Colonic mucosa (tissue), 4 donors: Measurements from ENCODE around the gene FDPS. TPM values are rescaled to one million over a fixed set of nuclear protein-coding genes. Genes with fewer than 3 reads are reported as not detected.

Experiments
- DNase-seq: peaks from one replicate; pipeline ENCODE4 v3.0.0-alpha.2; 2020
- H3K27ac ChIP-seq: fragments of 200-600 bp; one replicate; pipeline ENCODE4 v1.8.0; 2021
- H3K27me3 ChIP-seq: fragments of 200-600 bp; one replicate; pipeline ENCODE4 v1.8.0; 2021
- H3K36me3 ChIP-seq: fragments of 200-600 bp; one replicate; pipeline ENCODE4 v1.8.0; 2021
- H3K4me1 ChIP-seq: fragments of 200-600 bp; one replicate; pipeline ENCODE4 v1.8.0; 2021; ENCODE audit warnings: mild to moderate bottlenecking
- H3K4me3 ChIP-seq: fragments of 200-600 bp; one replicate; pipeline ENCODE4 v1.8.0; 2021
- H3K9ac ChIP-seq, 2 donors: one replicate each; pipeline ENCODE4 v1.7.0; 2013; ENCODE audit warnings: control low read depth in 2 of 2, low read depth in 2 of 2, low read length in 2 of 2
- H3K9me3 ChIP-seq: fragments of 200-600 bp; one replicate; pipeline ENCODE4 v1.8.0; 2021
- intact Hi-C: fragments of 100-400 bp; cut with DNase I; formaldehyde crosslinking; loops from one replicate; pipeline ENCODE4 v1.14.1; 2022
- total RNA-seq, 2 donors: library from RNA; stranded (reverse); fragmentation: NEBNext Ultra II Directional in 1 of 2; extraction: Animal tissue kit (Norgen Biotek cat#: 25700) in 1 of 2; gene quantifications; one replicate each; pipeline ENCODE4 v1.2.1, GENCODE V29; 2021
- TF ChIP-seq, protein P1 (sequence below): fragments of 200-600 bp; IDR thresholded peaks from one replicate; pipeline ENCODE4 v1.8.0; 2022; ENCODE audit warnings: antibody characterized with exemption, mild to moderate bottlenecking
- donor health status: healthy.
- donor health status: DM: no; HTN: no; CAD: no.
- donor health status: DM: no; HTN: no; CAD: no.

FDPS gene
- total RNA-seq, 2 donors from 2014 or later, result 300 to 501 TPM

DNA sequence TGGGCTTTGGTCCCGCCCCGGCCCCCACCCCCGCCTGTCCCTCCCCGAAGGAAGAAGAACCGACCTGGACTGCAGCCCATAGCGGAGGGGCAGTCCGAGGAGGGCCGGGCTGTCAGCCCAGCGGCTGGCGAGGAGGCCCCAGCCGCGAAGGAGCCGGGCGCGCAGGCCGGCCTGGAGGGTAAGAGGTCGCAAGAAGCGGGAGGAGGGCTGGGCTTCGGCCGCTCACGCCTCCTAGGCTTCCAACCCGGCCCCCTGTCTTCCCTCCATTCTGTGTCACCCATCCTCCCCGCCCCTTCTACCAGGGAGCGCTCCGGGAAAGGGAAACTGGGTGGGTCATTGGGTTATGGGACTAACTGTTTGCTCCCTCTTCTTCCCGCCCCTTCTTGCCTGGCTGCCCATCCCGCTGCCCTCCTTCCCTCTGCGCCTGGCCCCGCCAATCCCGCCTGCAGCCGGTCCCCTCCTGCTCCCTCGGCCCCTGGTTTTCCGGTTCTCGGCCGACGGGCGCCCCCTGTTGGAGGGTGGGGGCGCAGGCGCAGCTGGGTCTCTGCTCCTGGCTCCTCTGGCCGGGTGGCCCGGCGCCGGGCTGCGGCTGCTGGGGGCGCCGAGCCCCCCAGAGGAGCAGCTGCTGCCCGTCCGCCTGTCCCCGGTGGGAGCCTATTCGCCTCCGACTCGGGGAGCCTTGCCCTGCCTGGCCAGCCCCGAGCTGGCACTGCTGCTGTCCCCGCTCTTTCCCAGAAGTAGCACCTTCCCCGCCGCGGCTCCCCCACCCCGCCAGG lies 14.5 kb downstream of the FDPS start:
- no peaks in the 10 kb centered on the region for H3K27me3 ChIP-seq
- peaks cover 20% of the 10 kb centered on the region for H3K4me1 ChIP-seq
- H3K36me3 ChIP-seq, result no peaks in the 10 kb centered on the region
- peak overlapping the region; percentile 83 for H3K4me3 ChIP-seq
- TF ChIP-seq, protein P1, sequence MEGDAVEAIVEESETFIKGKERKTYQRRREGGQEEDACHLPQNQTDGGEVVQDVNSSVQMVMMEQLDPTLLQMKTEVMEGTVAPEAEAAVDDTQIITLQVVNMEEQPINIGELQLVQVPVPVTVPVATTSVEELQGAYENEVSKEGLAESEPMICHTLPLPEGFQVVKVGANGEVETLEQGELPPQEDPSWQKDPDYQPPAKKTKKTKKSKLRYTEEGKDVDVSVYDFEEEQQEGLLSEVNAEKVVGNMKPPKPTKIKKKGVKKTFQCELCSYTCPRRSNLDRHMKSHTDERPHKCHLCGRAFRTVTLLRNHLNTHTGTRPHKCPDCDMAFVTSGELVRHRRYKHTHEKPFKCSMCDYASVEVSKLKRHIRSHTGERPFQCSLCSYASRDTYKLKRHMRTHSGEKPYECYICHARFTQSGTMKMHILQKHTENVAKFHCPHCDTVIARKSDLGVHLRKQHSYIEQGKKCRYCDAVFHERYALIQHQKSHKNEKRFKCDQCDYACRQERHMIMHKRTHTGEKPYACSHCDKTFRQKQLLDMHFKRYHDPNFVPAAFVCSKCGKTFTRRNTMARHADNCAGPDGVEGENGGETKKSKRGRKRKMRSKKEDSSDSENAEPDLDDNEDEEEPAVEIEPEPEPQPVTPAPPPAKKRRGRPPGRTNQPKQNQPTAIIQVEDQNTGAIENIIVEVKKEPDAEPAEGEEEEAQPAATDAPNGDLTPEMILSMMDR, result peak; percentile 97
- H3K9me3 ChIP-seq, result no peaks in the 10 kb centered on the region
- peak overlapping the region; percentile 96 for H3K27ac ChIP-seq
- H3K9ac ChIP-seq, result peak overlapping the region; percentile 86 to 93
- DNase-seq, result peak; percentile 93
- intact Hi-C loops, result loop anchor here (5.0 kb wide), 2 partner anchors 46 to 71 kb away; partner anchors contain the start of gene HCN3

DNA sequence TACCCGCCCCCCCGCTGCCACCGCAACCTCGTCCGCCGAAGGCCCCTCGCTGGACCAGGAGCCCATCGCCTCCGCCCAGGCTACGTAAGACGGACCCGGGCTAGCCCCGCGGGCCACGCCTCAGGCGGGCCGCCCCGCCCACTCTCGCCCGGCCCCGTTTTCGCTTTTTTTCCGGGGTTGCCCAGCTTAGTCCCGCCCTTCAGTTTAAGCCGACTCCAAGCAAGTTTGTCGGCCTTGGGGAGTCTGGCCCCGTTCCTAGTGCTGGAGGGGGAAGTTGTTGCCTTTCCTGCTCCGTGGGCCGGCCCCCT lies 15.0 kb downstream of the FDPS start:
- Histone ChIP-seq H3K4me1 (peaks cover 20% of the 10 kb centered on the region), H3K9ac (peak overlapping the region; percentile 86 to 93), H3K27ac (peak overlapping the region; percentile 96), H3K4me3 (peak overlapping the region; percentile 83), H3K9me3 (no peaks in the 10 kb centered on the region), H3K27me3 (no peaks in the 10 kb centered on the region), H3K36me3 (no peaks in the 10 kb centered on the region)
- DNase-seq, result peak; percentile 95
- intact Hi-C loops, result loop anchor here (5.0 kb wide), 2 partner anchors 46 to 71 kb away; partner anchors contain the start of gene HCN3
- TF ChIP-seq, protein P1, result no peak

DNA sequence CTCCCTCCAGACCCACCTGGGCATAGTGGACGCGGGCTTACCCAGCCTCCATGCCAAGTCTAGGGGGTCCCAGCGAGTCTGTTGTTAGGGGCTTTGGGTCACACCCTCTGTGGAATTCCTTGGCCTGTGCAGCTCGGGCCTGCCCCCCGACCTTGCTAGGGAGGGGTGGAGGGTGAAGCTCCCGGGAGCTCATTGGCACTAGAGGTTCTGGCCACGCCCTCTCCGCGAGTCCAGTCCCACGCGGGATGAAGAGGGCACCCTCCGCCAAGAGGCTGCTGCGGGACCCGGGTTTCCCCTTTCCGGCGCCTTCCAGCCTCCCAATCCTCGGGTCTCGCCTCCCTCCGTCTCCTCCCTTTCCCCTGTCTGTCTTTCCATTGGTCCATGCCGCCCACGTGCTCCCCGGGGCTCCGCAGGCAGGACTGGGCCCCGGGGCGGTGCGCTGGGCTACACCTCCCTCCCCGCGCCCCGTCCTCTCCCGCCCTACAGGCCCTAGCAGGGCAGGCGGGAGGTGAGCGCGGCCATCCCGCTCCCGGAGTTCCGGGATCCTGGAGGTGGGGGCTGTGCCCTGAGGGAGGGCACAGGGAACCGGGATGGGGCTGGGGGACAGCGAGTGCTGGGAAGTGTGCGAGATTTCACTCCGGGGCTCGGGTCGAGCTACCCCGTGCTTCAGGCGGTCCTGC lies 15.5 kb downstream of the FDPS start:
- Histone ChIP-seq H3K4me3 (peak overlapping the region; percentile 83), H3K9me3 (no peaks in the 10 kb centered on the region), H3K9ac (peak overlapping the region; percentile 86 to 93), H3K27me3 (no peaks in the 10 kb centered on the region), H3K36me3 (no peaks in the 10 kb centered on the region), H3K27ac (peak overlapping the region; percentile 96), H3K4me1 (peaks cover 20% of the 10 kb centered on the region)
- intact Hi-C loops, result loop anchor here (5.0 kb wide), 2 partner anchors 47 to 72 kb away; partner anchors contain the start of gene HCN3
- DNase-seq, result peak; percentile 98
- TF ChIP-seq, protein P1, result no peak

DNA sequence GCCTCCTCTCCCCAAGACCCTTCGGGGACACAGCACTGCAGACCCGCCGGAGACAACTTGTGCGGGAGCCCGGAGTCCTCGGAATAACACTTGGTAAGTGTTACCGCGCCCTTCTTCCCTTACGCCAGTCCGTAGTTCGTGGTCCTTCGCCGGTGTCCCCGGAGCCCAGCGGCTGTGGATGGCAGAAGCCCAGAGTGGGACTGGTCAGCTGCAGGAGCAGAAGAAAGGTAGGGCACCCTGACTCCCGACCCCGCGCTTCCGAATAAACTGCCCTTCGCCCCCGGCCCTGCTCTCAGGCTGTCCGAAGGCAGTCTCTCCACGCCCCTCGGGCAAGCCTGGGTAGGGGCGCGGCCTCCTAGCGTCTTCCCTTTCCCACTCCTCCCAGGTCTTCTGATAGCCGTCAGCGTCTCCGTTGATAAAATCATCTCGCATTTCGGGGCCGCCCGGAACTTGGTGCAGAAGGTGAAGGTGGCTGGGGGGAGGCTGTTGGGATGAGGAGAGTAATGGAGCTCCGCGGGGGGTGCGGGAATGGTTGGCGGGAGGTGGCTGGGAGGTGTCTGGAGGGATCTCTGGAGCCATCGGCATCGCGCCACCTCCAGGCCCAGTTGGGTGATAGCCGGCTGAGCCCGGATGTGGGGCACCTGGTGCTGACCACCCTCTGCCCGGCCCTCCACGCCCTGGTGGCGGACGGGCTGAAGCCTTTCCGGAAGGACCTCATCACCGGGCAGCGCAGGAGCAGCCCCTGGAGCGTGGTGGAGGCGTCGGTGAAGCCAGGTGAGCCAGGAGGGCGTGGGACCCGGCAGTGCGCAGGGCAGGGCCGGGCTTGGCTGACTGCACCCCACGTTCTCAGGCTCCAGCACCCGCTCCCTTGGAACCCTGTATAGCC lies 16.3 kb downstream of the FDPS start:
- Histone ChIP-seq H3K27me3 (no peaks in the 10 kb centered on the region), H3K27ac (peak overlapping the region; percentile 96), H3K9ac (peak overlapping the region; percentile 70 to 86), H3K36me3 (no peaks in the 10 kb centered on the region), H3K4me3 (peak overlapping the region; percentile 83), H3K9me3 (no peaks in the 10 kb centered on the region), H3K4me1 (peaks cover 20% of the 10 kb centered on the region)
- TF ChIP-seq, protein P1, result no peak
- DNase-seq, result peak; percentile 80
- intact Hi-C loops, result loop anchor here (5.0 kb wide), 2 partner anchors 48 to 73 kb away; partner anchors contain the start of gene HCN3

DNA sequence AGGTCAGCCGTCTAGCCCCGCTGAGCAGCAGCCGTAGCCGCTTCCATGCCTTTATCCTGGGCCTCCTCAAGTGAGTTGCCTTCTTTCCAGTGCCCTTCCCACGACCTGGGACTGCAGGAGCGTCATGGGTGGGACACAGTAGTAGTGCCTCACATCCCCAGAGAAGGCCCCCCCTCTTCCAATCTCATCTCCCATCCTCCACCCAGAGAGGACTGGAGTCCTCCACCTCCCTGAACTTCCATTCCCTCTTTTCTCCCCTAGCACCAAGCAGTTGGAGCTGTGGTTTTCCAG lies 16.9 kb downstream of the FDPS start:
- peak overlapping the region; percentile 83 for H3K4me3 ChIP-seq
- TF ChIP-seq, protein P1, result no peak
- H3K27ac ChIP-seq, result peak overlapping the region; percentile 96
- no peaks in the 10 kb centered on the region for H3K9me3 ChIP-seq
- H3K9ac ChIP-seq, result peak overlapping the region; percentile 70 to 86
- intact Hi-C loops, result no loop called here
- DNase-seq, result no peak
- H3K36me3 ChIP-seq, result no peaks in the 10 kb centered on the region
- H3K4me1 ChIP-seq, result peaks cover 20% of the 10 kb centered on the region
- no peaks in the 10 kb centered on the region for H3K27me3 ChIP-seq
